NK-92 (cell line): ENCODE results near the gene KPNA6.

Source experiments
- DNase-seq: peaks from one replicate; lab custom pipeline; 2025; ENCODE audit not compliant: unreplicated experiment; lab: John Stamatoyannopoulos, UW

Gene KPNA6

GRCh38 chr1:32186077-32186476 is 78.2 kb downstream of the KPNA6 start:
- DNase-seq: no peak

- no peak for DNase-seq
Measured at GRCh38 chr1:32186491-32186890, 78.6 kb downstream of the KPNA6 start.

- no peak for DNase-seq
Measured at GRCh38 chr1:32187850-32188249, 80.0 kb downstream of the KPNA6 start.

GRCh38 chr1:32192220-32192948 is 84.5 kb downstream of the KPNA6 start:
- no peak for DNase-seq

GRCh38 chr1:32194984-32195383 is 87.1 kb downstream of the KPNA6 start:
- no peak for DNase-seq

GRCh38 chr1:32195531-32195930 is 87.7 kb downstream of the KPNA6 start:
- DNase-seq: no peak

- no peak for DNase-seq
Measured at GRCh38 chr1:32195972-32196823, 88.3 kb downstream of the KPNA6 start.

GRCh38 chr1:32197074-32197473 is 89.2 kb downstream of the KPNA6 start:
- no peak for DNase-seq

- DNase-seq: no peak
Measured at GRCh38 chr1:32197837-32198236, 90.0 kb downstream of the KPNA6 start.

GRCh38 chr1:32198237-32199042 is 90.6 kb downstream of the KPNA6 start:
- DNase-seq: no peak

- no peak for DNase-seq
Measured at GRCh38 chr1:32199043-32199716, 91.3 kb downstream of the KPNA6 start.

GRCh38 chr1:32199717-32200072 is 91.8 kb downstream of the KPNA6 start:
- DNase-seq: no peak

GRCh38 chr1:32200226-32201010 is 92.6 kb downstream of the KPNA6 start, which contains the start of gene CCDC28B:
TSS of gene CCDC28B (plus strand) at chr1:32200595. CDS start at chr1:32201936, 1,341 bp downstream.
- DNase-seq: no peak

GRCh38 chr1:32201011-32201855 is 93.4 kb downstream of the KPNA6 start:
- DNase-seq: no peak

- DNase-seq: no peak
Measured at GRCh38 chr1:32204943-32205361, 97.1 kb downstream of the KPNA6 start.

GRCh38 chr1:32205401-32206370 is 97.8 kb downstream of the KPNA6 start, which contains the start of gene IQCC:
TSS of gene IQCC (plus strand) at chr1:32205671. CDS start at chr1:32205682, 11 bp downstream.
- peak; percentile 22 for DNase-seq

GRCh38 chr1:32208469-32208868 is 100.6 kb downstream of the KPNA6 start:
- DNase-seq: no peak

- no peak for DNase-seq
Measured at GRCh38 chr1:32208891-32209328, 101.1 kb downstream of the KPNA6 start, which contains the start of gene DCDC2B. TSS of gene DCDC2B (plus strand) at chr1:32209089. CDS start at chr1:32209094, 5 bp downstream.
